GM19035 (cell line): ENCODE measurements around the gene C3orf52.
A peak's percentile ranks its signal among the peaks of the same experiment; 100 is the strongest.

ENCODE experiments used
- ATAC-seq: cut with Tn5 transposase; IDR thresholded peaks from one replicate; pipeline ENCODE4 v1.9.1; 2021; ENCODE audit not compliant: unreplicated experiment

The C3orf52 gene

DNA sequence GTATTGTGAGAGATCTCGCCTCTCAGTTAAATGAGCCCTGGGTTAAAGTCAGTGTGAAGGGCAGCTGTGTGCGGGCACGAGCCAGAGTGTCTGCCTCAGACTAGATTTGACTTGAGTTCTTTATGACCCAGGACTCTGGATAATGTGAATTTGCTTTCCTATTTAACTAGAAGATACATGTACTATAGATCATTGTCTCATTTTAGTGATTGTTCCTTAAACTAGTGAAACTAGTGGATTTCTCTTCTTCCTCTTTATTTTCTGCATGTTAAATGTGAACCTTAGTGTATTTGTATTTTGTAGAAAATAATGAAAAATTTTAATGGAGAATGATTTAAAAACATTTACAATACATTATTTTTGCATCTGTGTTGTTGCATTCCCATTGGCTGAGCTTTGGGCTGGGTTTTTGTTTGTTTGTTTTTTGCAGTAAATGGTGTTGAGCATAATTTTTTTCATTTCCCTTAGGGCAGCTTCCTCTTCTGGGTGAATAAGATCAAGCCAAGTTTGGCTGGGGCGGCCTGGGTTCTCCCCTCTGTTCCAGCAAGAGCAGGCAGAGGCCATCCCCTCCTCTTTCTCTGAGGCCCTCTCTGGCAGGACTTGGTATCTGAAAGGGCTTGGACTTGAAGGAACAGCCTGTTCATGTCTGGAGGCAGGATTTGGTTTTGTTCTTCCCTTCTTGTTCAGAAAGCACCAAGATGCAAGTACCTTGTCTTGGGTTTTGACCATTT is 31.8 kb downstream of the C3orf52 start:
- no peak for ATAC-seq

DNA sequence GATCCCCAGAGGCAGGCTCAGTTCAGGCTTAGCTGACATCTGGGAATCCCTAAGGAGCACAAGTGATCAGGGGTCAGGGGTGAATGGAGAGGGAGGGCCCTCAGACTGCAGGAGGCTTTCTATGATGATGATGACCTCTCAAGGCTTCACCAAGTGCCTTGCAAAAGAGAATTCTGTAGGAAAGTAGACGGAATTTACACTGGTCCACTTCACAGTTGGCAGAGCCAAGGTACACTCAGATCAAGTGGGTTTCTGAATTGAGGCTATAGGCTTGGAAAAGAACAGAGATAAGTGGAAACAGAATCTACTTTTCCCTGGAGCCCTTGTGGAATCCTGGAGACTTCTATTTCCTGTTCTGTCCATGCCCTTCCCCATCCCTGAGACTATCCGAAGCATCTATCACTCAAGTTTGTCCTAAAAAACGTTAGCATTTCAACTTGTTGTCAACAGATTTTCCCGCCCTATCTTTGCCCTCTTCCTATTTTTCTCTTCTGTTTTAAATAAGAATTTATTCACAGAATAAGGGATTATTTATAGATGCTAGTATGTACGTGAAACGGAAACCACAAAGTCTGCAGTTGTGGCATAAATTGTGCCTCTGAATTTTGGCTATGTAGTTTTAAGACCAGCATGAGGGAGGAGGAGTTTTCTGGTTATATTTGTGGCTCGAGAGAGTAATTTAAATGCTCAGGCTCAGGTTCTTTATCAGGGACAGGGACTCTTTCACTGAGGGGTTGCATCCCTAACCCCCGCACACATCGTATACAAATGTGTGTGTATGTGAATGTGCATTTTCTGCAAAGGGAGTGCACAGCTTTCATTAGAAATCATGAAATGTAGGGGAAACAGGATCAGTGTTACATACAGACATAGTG is 34.0 kb downstream of the C3orf52 start:
- no peak for ATAC-seq

DNA sequence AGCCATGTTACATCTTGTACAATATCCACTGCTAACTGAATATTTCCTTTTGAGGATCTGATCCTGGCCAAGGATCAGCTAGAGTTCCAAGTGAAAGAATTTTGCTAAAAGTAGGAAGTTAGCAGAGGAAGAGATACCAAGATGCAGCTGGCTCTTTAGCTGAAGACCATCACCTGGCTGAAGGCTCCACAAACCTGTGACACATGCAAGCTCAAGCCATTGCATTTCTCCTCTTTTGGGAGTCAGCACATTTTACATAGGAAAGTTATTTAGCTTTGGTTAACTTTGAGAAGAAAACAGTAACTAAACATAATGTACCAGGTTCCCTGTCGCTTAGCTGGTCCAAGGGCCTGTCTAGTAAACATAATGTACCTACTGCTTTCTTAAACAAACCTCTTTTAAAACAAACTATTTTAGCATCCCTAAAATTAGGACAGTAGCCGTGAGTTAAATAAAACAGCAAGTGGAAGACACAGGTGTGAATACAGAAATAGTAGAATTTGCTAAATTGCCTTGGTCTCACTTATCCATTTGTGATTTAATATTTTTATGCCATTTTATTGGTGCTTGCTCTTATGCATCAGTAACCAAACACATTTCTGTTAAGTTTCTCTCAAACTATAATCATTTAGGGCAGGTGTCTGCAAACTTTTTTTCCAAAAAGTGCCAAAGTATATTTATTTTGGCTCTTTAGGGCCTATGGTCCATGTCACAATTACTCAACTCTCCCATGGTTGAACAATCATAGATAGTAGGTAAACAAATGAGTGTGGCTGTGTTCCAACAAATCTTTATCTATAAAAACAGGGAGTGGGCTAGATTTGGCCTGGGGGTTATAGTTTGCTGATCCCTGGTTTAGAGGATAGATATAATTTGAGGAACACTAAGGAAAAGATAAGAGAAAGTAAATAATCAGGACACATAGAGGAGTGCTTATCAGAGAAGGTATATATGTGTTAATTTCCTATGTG is 35.7 kb downstream of the C3orf52 start:
- ATAC-seq: no peak

DNA sequence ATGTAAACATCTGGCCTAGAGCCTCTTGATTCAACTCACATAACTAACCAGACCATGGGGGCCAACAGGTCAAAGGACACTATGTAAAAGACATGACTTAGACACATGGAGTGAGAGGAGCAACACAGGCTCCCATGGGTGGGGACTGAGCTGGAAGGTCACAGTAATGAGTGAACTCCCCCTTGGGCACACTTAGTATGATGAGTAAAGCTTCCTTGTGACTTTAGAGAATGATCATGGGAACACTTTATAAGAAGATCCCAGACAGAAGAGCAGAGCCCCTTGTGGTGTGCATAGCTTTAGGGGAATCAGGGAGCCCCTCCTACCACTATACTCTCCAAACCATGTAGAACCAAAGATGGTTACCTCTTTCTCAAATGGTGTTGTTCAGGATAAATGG is 36.7 kb downstream of the C3orf52 start:
- no peak for ATAC-seq

DNA sequence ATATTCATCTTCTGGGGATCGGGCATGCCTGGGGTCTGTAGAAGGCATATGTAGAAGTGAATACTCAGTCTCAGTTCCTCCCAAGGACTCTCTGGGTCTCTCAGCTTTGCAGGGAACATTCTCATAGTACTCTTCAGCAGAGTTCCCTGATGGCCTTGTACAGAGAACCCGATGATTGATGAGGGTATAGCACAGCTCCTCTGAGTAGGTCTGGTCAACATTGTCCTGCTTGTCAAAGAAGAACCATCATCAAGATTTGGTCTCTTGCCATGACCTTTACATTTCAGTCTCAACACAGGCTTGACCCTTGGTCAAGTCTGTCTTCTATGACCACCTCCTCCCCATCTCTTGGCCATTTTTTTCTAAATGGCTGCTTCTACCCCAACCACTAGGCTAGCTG is 37.4 kb downstream of the C3orf52 start:
- no peak for ATAC-seq

DNA sequence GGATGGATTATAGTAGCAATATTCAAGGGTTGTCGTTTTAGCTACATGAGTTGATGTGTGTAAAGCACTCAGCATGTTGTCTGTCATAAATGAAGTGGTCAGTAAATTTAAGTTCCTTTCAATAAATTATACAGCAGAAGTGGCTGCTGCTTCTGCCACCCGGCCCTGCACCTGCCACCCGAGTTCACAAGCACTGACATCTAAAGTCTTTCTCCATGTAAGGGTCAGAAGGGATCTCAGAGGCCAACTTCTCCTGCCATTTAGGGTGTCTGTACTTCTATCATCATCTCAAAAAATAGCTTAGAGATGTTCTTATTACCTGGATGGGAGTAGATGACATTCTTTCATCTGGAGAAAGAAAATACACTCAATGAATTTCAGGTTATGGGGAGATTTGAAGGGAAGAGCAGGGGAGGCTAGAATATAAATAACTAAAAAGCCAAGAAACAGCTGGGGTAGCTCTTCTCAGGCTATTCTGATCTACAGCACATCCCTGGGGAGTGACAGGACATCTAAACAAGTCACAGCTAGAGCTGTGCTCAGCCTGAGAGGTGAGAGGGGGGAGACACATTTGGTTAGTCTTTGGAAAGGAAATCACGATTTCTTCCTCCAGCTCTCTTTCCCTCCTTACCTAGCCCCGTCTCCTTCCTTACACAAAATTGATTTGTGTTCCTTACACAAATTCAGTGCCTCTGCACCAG is 38.9 kb downstream of the C3orf52 start:
- no peak for ATAC-seq

DNA sequence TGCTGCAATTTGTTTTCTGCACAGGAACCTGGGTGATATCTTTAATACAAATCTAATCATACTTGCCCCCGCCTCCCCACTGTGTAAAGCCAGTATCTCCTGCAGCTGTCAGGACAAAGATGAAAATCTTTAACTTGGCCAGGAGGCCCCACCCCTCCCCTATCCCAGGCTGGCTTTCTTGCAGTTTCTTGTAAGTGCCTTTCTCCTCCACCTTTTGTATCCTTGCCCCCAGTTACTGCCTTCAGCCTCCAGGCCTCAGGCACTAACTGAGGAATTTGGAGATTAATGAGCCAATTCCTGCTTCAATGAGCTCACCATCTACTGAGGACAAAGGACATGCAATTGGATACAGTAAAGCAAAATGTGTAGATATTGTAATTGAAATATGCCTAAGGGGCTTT is 40.3 kb downstream of the C3orf52 start:
- no peak for ATAC-seq

DNA sequence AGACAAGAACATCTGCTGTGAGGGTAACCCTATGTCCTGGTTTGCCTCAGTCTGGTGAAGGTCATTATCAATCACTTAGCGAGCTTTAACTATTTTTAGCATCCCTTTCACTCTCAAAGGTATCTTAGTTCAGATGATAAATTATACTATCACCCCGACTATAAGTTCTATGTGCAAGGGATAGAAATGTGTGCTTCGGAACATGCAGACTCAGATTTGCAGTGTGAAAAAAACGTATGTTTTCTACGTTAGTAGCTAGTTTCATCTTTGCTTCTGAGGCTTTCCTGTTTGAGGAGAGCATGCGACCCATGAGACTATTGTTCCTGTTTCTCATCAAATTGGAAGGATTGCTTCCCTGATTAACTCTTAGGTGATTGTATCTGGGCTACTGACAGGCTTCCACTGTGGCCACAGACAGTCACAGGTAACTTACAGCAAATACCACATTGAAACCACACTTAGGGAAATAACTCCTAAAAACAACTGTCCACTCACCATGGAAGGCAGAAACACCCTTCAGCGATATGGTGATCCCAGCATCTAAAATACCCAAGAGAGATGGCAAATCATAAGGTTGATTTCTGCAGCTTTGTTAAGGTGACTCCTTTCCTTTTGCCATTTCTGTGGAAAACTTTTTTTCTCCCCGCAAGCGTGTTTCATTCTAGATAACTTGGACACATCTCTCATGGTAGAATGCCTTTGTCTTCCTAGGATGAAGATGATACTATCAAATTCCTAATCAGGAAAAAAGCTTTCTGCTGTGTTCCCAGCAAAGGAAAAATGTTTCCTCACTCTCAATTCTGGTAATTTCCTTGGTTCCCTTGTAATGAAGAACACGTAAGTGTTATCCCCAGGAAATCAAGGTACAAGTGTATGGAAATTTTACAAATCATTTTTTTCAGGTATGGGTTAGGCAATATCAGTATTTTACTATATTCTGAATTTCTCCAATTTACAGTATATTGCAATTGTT is 41.6 kb downstream of the C3orf52 start:
- ATAC-seq: no peak

DNA sequence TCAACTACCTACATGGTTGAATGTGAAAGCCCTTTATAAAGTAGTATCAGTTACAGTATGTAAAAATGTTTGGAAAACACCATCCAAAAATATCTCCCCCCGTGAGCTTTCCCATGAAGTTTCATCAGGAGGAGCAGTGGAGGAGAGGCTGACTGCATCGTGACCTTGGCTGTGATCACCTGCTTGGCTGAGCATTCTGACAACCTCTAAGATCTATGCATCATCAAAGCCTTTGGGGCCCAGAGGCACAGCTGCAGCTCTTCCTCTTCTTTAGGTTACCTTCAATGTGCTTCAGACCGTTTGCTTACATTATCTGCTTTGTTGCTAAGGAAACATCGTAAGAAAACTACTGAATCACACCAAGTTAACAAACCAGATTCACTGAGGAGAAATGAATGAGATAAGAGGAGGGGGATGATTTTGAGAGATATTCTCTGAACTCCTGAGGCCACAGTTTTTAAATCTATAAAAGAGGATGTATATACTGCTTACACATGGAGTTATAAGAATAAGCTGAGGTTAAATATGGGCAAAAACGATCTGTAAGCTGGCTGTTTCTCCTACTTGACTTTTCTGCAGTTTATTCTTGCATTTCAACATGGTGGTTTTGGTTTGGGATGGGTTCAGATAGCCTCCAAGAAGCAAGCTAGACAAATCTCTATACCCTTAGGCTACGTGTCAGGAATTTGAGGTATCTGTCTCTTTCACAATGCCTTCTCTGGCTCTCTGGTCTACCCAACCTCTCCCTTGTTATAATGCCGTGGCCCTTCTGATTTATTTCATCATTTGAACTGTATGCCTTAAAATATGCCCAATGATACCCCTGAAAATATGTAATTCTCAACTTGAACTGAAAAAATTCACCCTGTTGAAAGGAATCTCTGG is 42.9 kb downstream of the C3orf52 start:
- peak; percentile 42 for ATAC-seq

DNA sequence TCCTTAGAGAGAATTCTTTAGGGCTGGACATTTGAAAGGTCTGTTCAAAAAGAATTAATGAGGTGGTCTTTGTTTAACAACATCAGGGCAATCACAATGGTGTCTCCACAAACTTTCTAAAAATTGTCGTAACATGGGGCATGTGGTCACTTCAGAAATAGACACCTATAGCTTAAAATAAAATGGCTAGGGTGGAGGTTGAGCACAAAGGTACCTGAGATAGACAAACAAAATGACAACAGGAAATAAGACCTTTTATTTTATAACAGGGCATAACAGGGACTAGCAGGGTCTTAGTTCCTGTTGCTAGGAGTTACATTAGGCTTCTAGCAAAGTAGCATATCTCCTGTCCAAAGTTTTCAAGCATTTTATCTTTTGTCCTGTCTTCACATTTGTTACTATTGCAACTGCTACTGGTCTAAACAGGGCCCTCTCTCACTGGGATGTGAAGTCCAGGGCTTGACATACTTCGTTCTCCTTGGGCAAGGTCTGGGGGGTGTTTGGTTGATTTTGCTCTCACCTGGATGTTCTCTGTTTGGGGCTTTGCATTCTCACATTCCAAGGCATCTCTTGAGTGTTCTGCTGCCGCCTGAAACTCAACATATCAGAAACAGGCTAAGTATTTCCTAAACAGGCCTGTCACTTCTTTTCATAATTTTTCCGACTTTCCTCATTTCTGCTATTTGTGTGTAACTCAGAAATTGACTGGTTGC is 43.9 kb downstream of the C3orf52 start:
- ATAC-seq: no peak

DNA sequence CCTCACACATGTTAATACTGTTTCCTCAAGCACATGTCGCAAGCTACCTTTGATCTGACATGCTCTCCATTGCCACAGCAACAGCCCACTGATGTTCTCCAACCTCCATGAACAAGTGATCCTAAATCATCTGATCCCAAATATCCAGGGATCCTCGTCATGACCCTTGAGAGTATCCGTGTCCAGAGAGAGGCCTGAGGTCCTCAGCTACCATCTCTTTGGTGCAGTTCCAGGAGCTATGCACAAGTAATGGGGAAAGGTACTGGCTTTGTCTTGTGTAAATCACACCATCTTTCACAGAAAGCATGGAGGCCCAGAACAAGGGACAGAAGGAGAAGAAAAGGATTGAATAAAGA is 44.4 kb downstream of the C3orf52 start:
- ATAC-seq: no peak

DNA sequence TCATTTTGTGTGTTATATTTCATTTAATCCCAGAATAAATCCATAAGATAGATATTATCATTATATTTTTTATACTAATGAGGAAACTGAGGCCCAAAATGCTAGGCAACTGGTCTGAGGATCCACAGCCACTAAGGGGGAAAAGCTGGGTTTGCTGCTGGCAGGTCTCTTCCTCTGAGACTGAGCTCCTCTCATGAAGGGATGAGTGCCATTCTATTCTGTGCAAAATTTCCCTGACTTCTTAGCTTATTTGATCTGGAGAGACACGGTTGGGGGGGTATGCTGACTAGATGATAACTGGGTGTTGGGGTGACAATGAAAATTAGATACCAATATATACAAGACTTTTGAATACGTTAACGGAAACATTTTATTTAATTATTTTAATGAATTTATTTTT is 44.9 kb downstream of the C3orf52 start:
- no peak for ATAC-seq

DNA sequence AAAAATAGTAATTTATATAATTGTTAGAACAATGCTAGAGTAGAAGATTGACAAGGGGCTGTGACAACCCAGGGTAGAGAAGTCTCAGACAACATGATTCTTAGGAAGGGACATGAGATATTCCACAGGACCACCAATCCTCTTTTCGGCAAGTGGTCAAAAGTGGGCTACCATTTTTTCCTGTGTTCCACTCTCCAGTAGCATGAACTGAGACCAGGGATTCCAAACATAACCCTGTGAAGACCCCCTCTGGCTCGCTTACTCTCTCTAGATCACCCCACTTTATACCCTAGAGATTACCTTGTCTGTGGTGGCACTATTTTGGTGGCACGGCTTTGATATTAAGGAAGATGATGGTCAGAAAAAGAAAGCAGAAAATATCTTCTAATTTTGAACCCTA is 45.9 kb downstream of the C3orf52 start:
- ATAC-seq: no peak

DNA sequence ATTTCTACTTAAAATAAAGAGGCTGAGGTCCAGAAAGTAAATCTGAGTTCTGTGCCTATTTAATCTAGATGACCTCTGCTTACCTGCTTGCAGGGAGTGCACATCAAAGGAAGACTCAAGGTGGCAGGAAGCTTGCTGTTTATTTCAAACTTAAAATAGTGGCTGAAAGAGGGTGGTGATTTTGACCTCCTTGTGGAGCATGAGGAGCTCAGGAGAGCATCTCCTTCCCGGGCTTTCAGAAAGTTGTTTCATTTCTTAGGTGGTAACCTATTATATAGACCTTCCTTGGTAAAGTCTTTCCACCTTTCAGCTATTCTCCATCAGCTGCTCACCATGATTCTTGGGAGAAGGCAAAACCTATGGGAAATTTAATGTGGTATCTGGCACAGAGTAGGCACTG is 46.4 kb downstream of the C3orf52 start:
- ATAC-seq: no peak

DNA sequence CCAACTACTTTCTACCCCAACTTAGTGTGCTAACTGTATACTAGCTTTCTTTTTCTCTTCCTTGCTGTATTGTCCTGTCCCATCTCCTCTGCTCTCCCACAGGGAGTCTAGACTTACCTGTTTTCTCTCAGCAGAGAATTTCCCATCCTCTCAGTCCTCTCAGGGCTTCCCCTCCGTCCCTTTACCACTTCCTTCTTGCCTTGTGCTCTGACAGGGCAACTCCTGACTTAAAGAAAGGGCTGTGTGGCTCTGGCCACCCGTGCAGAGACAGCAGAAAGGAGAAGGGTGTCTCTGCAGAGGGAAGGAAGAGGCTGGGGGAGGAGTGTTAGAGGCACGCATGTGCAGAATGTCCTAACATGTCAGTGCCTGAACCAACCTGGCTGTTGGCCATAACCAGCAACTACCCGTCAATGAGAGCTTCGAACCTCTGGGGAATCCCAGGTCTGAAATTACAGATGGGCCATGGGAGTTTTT is 46.8 kb downstream of the C3orf52 start, which contains the start of gene GCSAM:
Gene GCSAM, minus strand, starts transcription at position 274 of the 474 bp plus-strand sequence. Its CDS starts 128 bp downstream, at position 146.
- ATAC-seq: peak; percentile 74

DNA sequence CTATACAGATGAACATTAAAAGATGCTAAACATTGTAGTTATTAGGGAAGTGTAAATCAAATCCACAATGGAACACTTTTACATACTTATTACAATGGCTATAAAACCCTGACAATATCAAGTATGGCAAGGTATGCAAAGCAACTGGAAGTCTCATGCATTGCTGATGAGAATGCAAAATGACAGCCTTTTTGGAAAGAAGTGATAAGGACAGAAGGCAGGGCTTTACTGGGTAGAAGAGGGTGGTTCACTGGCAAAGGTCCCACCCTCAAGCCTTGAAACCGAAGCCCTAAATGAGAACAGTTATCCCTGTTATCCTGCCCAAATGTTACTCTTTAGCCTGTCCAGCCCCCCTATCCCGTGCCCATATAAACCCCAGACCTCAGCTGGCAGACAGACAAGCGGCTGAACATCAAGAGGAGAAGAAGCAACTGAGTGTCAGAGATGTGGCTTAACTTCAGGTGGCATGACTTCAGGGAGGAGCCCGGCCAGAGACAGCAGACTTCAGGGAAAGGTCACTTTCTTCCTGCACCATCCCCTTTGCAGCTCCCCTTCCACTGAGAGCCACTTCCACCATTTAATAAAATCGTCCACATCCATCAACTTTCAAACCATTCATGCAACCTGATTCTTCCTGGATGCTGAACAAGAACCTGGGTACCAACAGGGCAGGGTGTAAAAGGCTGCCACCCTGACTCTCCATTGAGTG is 47.6 kb downstream of the C3orf52 start:
- peak; percentile 6 for ATAC-seq
